Coronary artery (tissue), 2 donors: ENCODE data around the gene TREH.
A peak's percentile ranks its signal among the peaks of the same experiment; 100 is the strongest.

Experiments used
- DNase-seq: peaks from one replicate; pipeline ENCODE4 v3.0.0-alpha.2; 2017; ENCODE audit warnings: low spot score
- H3K27ac ChIP-seq, 2 donors: fragments of 200-600 bp; sonication (generic); one replicate each; pipeline ENCODE4 v1.5.1; 2016 to 2019
- H3K4me3 ChIP-seq: fragments of 200-600 bp; sonication (generic); 2 replicates; pipeline ENCODE4 v1.5.1; 2016; ENCODE audit warnings: mild to moderate bottlenecking, moderate library complexity
- CTCF ChIP-seq: fragments of 200-600 bp; sonication (generic); IDR thresholded peaks from one replicate; pipeline ENCODE4 v1.5.1; 2019; ENCODE audit warnings: antibody characterized with exemption

The TREH gene

GRCh38 chr11:118655486-118656190, 23.8 kb downstream of the TREH start:
- no peak for TF ChIP-seq CTCF
- no peak overlapping the region for H3K4me3 ChIP-seq
- H3K27ac ChIP-seq, result no peak overlapping the region
- peak; percentile 62 for DNase-seq

GRCh38 chr11:118653684-118654390, 25.6 kb downstream of the TREH start:
- no peak overlapping the region for H3K4me3 ChIP-seq
- no peak overlapping the region for H3K27ac ChIP-seq
- no peak for TF ChIP-seq CTCF
- peak; percentile 38 for DNase-seq

GRCh38 chr11:118652681-118653181, 26.7 kb downstream of the TREH start:
- no peak for TF ChIP-seq CTCF
- DNase-seq, result peak; percentile 33
- Histone ChIP-seq H3K4me3 (no peak overlapping the region), H3K27ac (no peak overlapping the region)

GRCh38 chr11:118651820-118652219, 27.6 kb downstream of the TREH start:
- Histone ChIP-seq H3K27ac (no peak overlapping the region), H3K4me3 (no peak overlapping the region)
- no peak for TF ChIP-seq CTCF
- DNase-seq, result peak; percentile 40

GRCh38 chr11:118650366-118650765, 29.1 kb downstream of the TREH start:
- TF ChIP-seq CTCF, result no peak
- Histone ChIP-seq H3K4me3 (no peak overlapping the region), H3K27ac (no peak overlapping the region)
- peak; percentile 43 for DNase-seq

- peak; percentile 68 for DNase-seq
- no peak overlapping the region for H3K27ac ChIP-seq
- no peak for TF ChIP-seq CTCF
These were observed 29.5 kb downstream of the TREH start for GRCh38 chr11:118649941-118650340.

GRCh38 chr11:118648291-118648690, 31.2 kb downstream of the TREH start:
- Histone ChIP-seq H3K4me3 (no peak overlapping the region), H3K27ac (no peak overlapping the region)
- TF ChIP-seq CTCF, result no peak
- DNase-seq, result no peak

More at GRCh38 chr11:118649941-118650340, 29.5 kb downstream of the TREH start:
- no peak overlapping the region for H3K4me3 ChIP-seq
